SK-N-SH treated with all-trans-retinoic acid at 6 μM for 48 hours (cell line): Measurements from ENCODE around the gene D2HGDH.

Source experiments
- ATAC-seq: fragments of 200-7000 bp; cut with Tn5 transposase; 3 replicates; pipeline ENCODE4 v1.9.1; 2020; ENCODE audit warnings: mild to moderate bottlenecking, moderate library complexity
- BACH2 ChIP-seq: fragments of 250-450 bp; sonication (Bioruptor Pico); IDR thresholded peaks from 2 replicates; pipeline ENCODE4 v1.9.0; 2021; ENCODE audit warnings: mild to moderate bottlenecking, borderline replicate concordance
- CREB5 ChIP-seq: fragments of 250-450 bp; sonication (Bioruptor Pico); IDR thresholded peaks from 2 replicates; pipeline ENCODE4 v1.5.1; 2020; ENCODE audit warnings: low read depth, mild to moderate bottlenecking, moderate library complexity
- CSDC2 ChIP-seq: fragments of 250-450 bp; sonication (Bioruptor Pico); IDR thresholded peaks from 2 replicates; pipeline ENCODE4 v1.5.0; 2020; ENCODE audit warnings: mild to moderate bottlenecking, moderate library complexity
- CSRNP3 ChIP-seq: fragments of 250-450 bp; sonication (Bioruptor Pico); IDR thresholded peaks from 2 replicates; pipeline ENCODE4 v1.5.1; 2021; ENCODE audit warnings: mild to moderate bottlenecking, moderate library complexity
- ESRRG ChIP-seq: fragments of 250-450 bp; sonication (Bioruptor Pico); IDR thresholded peaks from 2 replicates; pipeline ENCODE4 v1.6.1; 2021; ENCODE audit warnings: mild to moderate bottlenecking
- GLIS3 ChIP-seq: fragments of 250-450 bp; sonication (Bioruptor Pico); IDR thresholded peaks from 2 replicates; pipeline ENCODE4 v1.5.0; 2020; ENCODE audit warnings: mild to moderate bottlenecking, moderate library complexity
- ISL1 ChIP-seq: fragments of 250-450 bp; sonication (Bioruptor Pico); IDR thresholded peaks from 2 replicates; pipeline ENCODE4 v2.1.2; 2022; ENCODE audit warnings: mild to moderate bottlenecking, moderate library complexity
- OSR1 ChIP-seq: fragments of 250-450 bp; sonication (Bioruptor Pico); IDR thresholded peaks from 2 replicates; pipeline ENCODE4 v1.8.0; 2022; ENCODE audit warnings: moderate library complexity, mild to moderate bottlenecking, inconsistent platforms
- PATZ1 ChIP-seq: fragments of 250-450 bp; sonication (Bioruptor Pico); IDR thresholded peaks from 2 replicates; pipeline ENCODE4 v1.8.0; 2020; ENCODE audit warnings: mild to moderate bottlenecking, moderate library complexity, borderline replicate concordance
- POU6F1 ChIP-seq: fragments of 250-450 bp; sonication (Bioruptor Pico); IDR thresholded peaks from 2 replicates; pipeline ENCODE4 v1.8.0; 2021; ENCODE audit warnings: low read depth, mild to moderate bottlenecking, moderate library complexity, borderline replicate concordance
- PPARA ChIP-seq: fragments of 250-450 bp; sonication (Bioruptor Pico); IDR thresholded peaks from 2 replicates; pipeline ENCODE4 v1.5.0; 2020; ENCODE audit warnings: mild to moderate bottlenecking, borderline replicate concordance
- SNAI2 ChIP-seq: fragments of 250-450 bp; sonication (Bioruptor Pico); IDR thresholded peaks from 2 replicates; pipeline ENCODE4 v1.5.0; 2020; ENCODE audit warnings: mild to moderate bottlenecking, moderate library complexity
- TOX ChIP-seq: fragments of 250-450 bp; sonication (Bioruptor Pico); IDR thresholded peaks from 2 replicates; pipeline ENCODE4 v1.8.0; 2021; ENCODE audit warnings: mild to moderate bottlenecking, moderate library complexity, borderline replicate concordance
- TSHZ2 ChIP-seq: fragments of 250-450 bp; sonication (Bioruptor Pico); IDR thresholded peaks from 2 replicates; pipeline ENCODE4 v1.5.0; 2020; ENCODE audit warnings: mild to moderate bottlenecking, moderate library complexity
- ZFP30 ChIP-seq: fragments of 450-650 bp; formaldehyde crosslinking; IDR thresholded peaks from 2 replicates; pipeline ENCODE4 v1.5.0; 2022; ENCODE audit warnings: mild to moderate bottlenecking, moderate library complexity
- ZNF565 ChIP-seq: fragments of 450-650 bp; formaldehyde crosslinking; conservative IDR thresholded peaks from 2 replicates; pipeline ENCODE4 v1.5.0; 2020; ENCODE audit warnings: low read depth, mild to moderate bottlenecking, moderate library complexity
- ZNF70 ChIP-seq: fragments of 450-650 bp; formaldehyde crosslinking; IDR thresholded peaks from 2 replicates; pipeline ENCODE4 v1.5.0; 2020; ENCODE audit warnings: mild to moderate bottlenecking, moderate library complexity

D2HGDH gene

GRCh38 chr2:241746084-241746483 lies 11.7 kb downstream of the D2HGDH start:
- no peak for ATAC-seq
- TF ChIP-seq POU6F1 (CRISPR knock-in tag): no peak
- TF ChIP-seq ZFP30: peak; percentile 93
- no peak for TF ChIP-seq BACH2 (CRISPR knock-in tag)

GRCh38 chr2:241748468-241749256 lies 14.2 kb downstream of the D2HGDH start:
- TF ChIP-seq ZNF565 (CRISPR knock-in tag) (no peak), POU6F1 (CRISPR knock-in tag) (no peak), SNAI2 (no peak), CREB5 (no peak), CSDC2 (CRISPR knock-in tag) (no peak), ZFP30 (no peak), GLIS3 (CRISPR knock-in tag) (no peak), TSHZ2 (no peak), PATZ1 (CRISPR knock-in tag) (no peak), BACH2 (CRISPR knock-in tag) (no peak), PPARA (CRISPR knock-in tag) (no peak), ZNF70 (CRISPR knock-in tag) (no peak), OSR1 (CRISPR knock-in tag) (no peak)
- ATAC-seq: no peak

- TF ChIP-seq ESRRG (CRISPR knock-in tag): no peak
- no peak for TF ChIP-seq TOX (CRISPR knock-in tag)
- no peak for TF ChIP-seq ISL1 (CRISPR knock-in tag)
- TF ChIP-seq CSRNP3: no peak
- TF ChIP-seq OSR1 (CRISPR knock-in tag): no peak
These were observed 15.8 kb downstream of the D2HGDH start for GRCh38 chr2:241750076-241750840.

More at GRCh38 chr2:241750076-241750840, 15.8 kb downstream of the D2HGDH start:
- no peak for ATAC-seq
